ENCODE measurements around the gene MAP2K3. TPM values are rescaled to one million over a fixed set of nuclear protein-coding genes. Genes with fewer than 3 reads are reported as not detected.
A peak's percentile ranks its signal among the peaks of the same experiment; 100 is the strongest.

The MAP2K3 gene
- polyA plus RNA-seq, 4 donors: 48.5 to 98.2 (median 73.7) TPM

- H3K27me3 ChIP-seq (ENCODE audit: control insufficient read depth in 3 of 3, insufficient read depth in 3 of 3, low read length in 3 of 3): no peaks in the 10 kb centered on the region
- DNase-seq (no peak), FAIRE-seq (no peak)
- peaks cover 0 to 9% of the 10 kb centered on the region in 2 donors for H3K9me3 ChIP-seq (ENCODE audit: control insufficient read depth in 2 of 2, insufficient read depth in 1 of 2, low read depth in 1 of 2, low read length in 1 of 2)
- peak overlapping the region in 2 of 3 donors; percentile 33 to 51 for H3K4me3 ChIP-seq (ENCODE audit: low read depth in 1 of 3, low read length in 3 of 3)
- 27 to 45% (median 30%) methylated on average over 6 of the region's 6 CpGs for WGBS, 3 donors
- H3K36me3 ChIP-seq (ENCODE audit: control insufficient read depth in 3 of 3, insufficient read depth in 2 of 3, low read depth in 1 of 3, low read length in 3 of 3): peaks cover 0 to 43% (median 3%) of the 10 kb centered on the region in 3 donors
- H3K4me1 ChIP-seq (ENCODE audit: control insufficient read depth in 3 of 3, insufficient read depth in 2 of 3, low read depth in 1 of 3, low read length in 2 of 3): peaks cover 9 to 35% (median 15%) of the 10 kb centered on the region in 3 donors
- peak overlapping the region; percentile 75 to 96 (median 92) for H3K27ac ChIP-seq (ENCODE audit: low read depth in 1 of 3, low read length in 2 of 3)
Observed at GRCh38 chr17:21288571-21289017, 4.1 kb downstream of the MAP2K3 start.

GRCh38 chr17:21289175-21289901 is 4.8 kb downstream of the MAP2K3 start:
- DNase-seq (no peak), FAIRE-seq (no peak)
- H3K9me3 ChIP-seq (ENCODE audit: control insufficient read depth in 2 of 2, insufficient read depth in 1 of 2, low read depth in 1 of 2, low read length in 1 of 2): peaks cover 0 to 9% of the 10 kb centered on the region in 2 donors
- 49 to 79% (median 66%) methylated on average over 5 to 11 of the region's 11 CpGs for WGBS, 3 donors
- peaks cover 0 to 51% (median 3%) of the 10 kb centered on the region in 3 donors for H3K36me3 ChIP-seq (ENCODE audit: control insufficient read depth in 3 of 3, insufficient read depth in 2 of 3, low read depth in 1 of 3, low read length in 3 of 3)
- no peaks in the 10 kb centered on the region for H3K27me3 ChIP-seq (ENCODE audit: control insufficient read depth in 3 of 3, insufficient read depth in 3 of 3, low read length in 3 of 3)
- H3K27ac ChIP-seq (ENCODE audit: low read depth in 1 of 3, low read length in 2 of 3): peak overlapping the region in 2 of 3 donors; percentile 75 to 92
- H3K4me3 ChIP-seq (ENCODE audit: low read depth in 1 of 3, low read length in 3 of 3): no peak overlapping the region
- H3K4me1 ChIP-seq (ENCODE audit: control insufficient read depth in 3 of 3, insufficient read depth in 2 of 3, low read depth in 1 of 3, low read length in 2 of 3): peaks cover 9 to 34% (median 15%) of the 10 kb centered on the region in 3 donors

- no peak for DNase-seq
- H3K27ac ChIP-seq (ENCODE audit: low read depth in 1 of 3, low read length in 2 of 3): no peak overlapping the region
- WGBS, 3 donors: 41 to 71% (median 58%) methylated on average over 18 of the region's 18 CpGs
- H3K4me3 ChIP-seq (ENCODE audit: low read depth in 1 of 3, low read length in 3 of 3): no peak overlapping the region
- H3K36me3 ChIP-seq (ENCODE audit: control insufficient read depth in 3 of 3, insufficient read depth in 2 of 3, low read depth in 1 of 3, low read length in 3 of 3): peaks cover 0 to 55% (median 3%) of the 10 kb centered on the region in 3 donors
- no peak for FAIRE-seq
- no peaks in the 10 kb centered on the region for H3K27me3 ChIP-seq (ENCODE audit: control insufficient read depth in 3 of 3, insufficient read depth in 3 of 3, low read length in 3 of 3)
- peaks cover 9 to 34% (median 15%) of the 10 kb centered on the region in 3 donors for H3K4me1 ChIP-seq (ENCODE audit: control insufficient read depth in 3 of 3, insufficient read depth in 2 of 3, low read depth in 1 of 3, low read length in 2 of 3)
- peaks cover 0 to 14% of the 10 kb centered on the region in 2 donors for H3K9me3 ChIP-seq (ENCODE audit: control insufficient read depth in 2 of 2, insufficient read depth in 1 of 2, low read depth in 1 of 2, low read length in 1 of 2)
Observed at GRCh38 chr17:21289902-21290571, 5.5 kb downstream of the MAP2K3 start.

- DNase-seq (no peak), FAIRE-seq (no peak)
- Histone ChIP-seq H3K36me3 (ENCODE audit: control insufficient read depth in 3 of 3, insufficient read depth in 2 of 3, low read depth in 1 of 3, low read length in 3 of 3) (peaks cover 0 to 59% (median 3%) of the 10 kb centered on the region in 3 donors), H3K27ac (ENCODE audit: low read depth in 1 of 3, low read length in 2 of 3) (no peak overlapping the region), H3K9me3 (ENCODE audit: control insufficient read depth in 2 of 2, insufficient read depth in 1 of 2, low read depth in 1 of 2, low read length in 1 of 2) (peaks cover 0 to 20% of the 10 kb centered on the region in 2 donors), H3K4me1 (ENCODE audit: control insufficient read depth in 3 of 3, insufficient read depth in 2 of 3, low read depth in 1 of 3, low read length in 2 of 3) (peaks cover 9 to 30% (median 15%) of the 10 kb centered on the region in 3 donors), H3K27me3 (ENCODE audit: control insufficient read depth in 3 of 3, insufficient read depth in 3 of 3, low read length in 3 of 3) (no peaks in the 10 kb centered on the region), H3K4me3 (ENCODE audit: low read depth in 1 of 3, low read length in 3 of 3) (no peak overlapping the region)
- WGBS, 3 donors: 40 to 67% (median 53%) methylated on average over 10 of the region's 10 CpGs
Observed at GRCh38 chr17:21291357-21291756, 6.8 kb downstream of the MAP2K3 start.

GRCh38 chr17:21291862-21292261 is 7.4 kb downstream of the MAP2K3 start:
- no peak for FAIRE-seq
- WGBS, 3 donors: 64 to 69% (median 67%) methylated on average over 12 of the region's 12 CpGs
- Histone ChIP-seq H3K27ac (ENCODE audit: low read depth in 1 of 3, low read length in 2 of 3) (no peak overlapping the region), H3K36me3 (ENCODE audit: control insufficient read depth in 3 of 3, insufficient read depth in 2 of 3, low read depth in 1 of 3, low read length in 3 of 3) (peaks cover 0 to 63% (median 3%) of the 10 kb centered on the region in 3 donors), H3K4me3 (ENCODE audit: low read depth in 1 of 3, low read length in 3 of 3) (no peak overlapping the region), H3K27me3 (ENCODE audit: control insufficient read depth in 3 of 3, insufficient read depth in 3 of 3, low read length in 3 of 3) (no peaks in the 10 kb centered on the region), H3K4me1 (ENCODE audit: control insufficient read depth in 3 of 3, insufficient read depth in 2 of 3, low read depth in 1 of 3, low read length in 2 of 3) (peaks cover 8 to 25% (median 15%) of the 10 kb centered on the region in 3 donors), H3K9me3 (ENCODE audit: control insufficient read depth in 2 of 2, insufficient read depth in 1 of 2, low read depth in 1 of 2, low read length in 1 of 2) (peaks cover 0 to 25% of the 10 kb centered on the region in 2 donors)
- DNase-seq: no peak

GRCh38 chr17:21292867-21293830 is 8.6 kb downstream of the MAP2K3 start:
- H3K36me3 ChIP-seq (ENCODE audit: control insufficient read depth in 3 of 3, insufficient read depth in 2 of 3, low read depth in 1 of 3, low read length in 3 of 3): peaks cover 0 to 68% (median 3%) of the 10 kb centered on the region in 3 donors
- H3K9me3 ChIP-seq (ENCODE audit: control insufficient read depth in 2 of 2, insufficient read depth in 1 of 2, low read depth in 1 of 2, low read length in 1 of 2): peaks cover 0 to 33% of the 10 kb centered on the region in 2 donors
- no peak overlapping the region for H3K27ac ChIP-seq (ENCODE audit: low read depth in 1 of 3, low read length in 2 of 3)
- FAIRE-seq (no peak), DNase-seq (no peak)
- no peak overlapping the region for H3K4me3 ChIP-seq (ENCODE audit: low read depth in 1 of 3, low read length in 3 of 3)
- WGBS, 3 donors: 76 to 80% (median 76%) methylated on average over 20 of the region's 20 CpGs
- peaks cover 0 to 14% (median 12%) of the 10 kb centered on the region in 3 donors for H3K4me1 ChIP-seq (ENCODE audit: control insufficient read depth in 3 of 3, insufficient read depth in 2 of 3, low read depth in 1 of 3, low read length in 2 of 3)
- no peaks in the 10 kb centered on the region for H3K27me3 ChIP-seq (ENCODE audit: control insufficient read depth in 3 of 3, insufficient read depth in 3 of 3, low read length in 3 of 3)

GRCh38 chr17:21293831-21294210 is 9.3 kb downstream of the MAP2K3 start:
- FAIRE-seq: no peak
- H3K4me1 ChIP-seq (ENCODE audit: control insufficient read depth in 3 of 3, insufficient read depth in 2 of 3, low read depth in 1 of 3, low read length in 2 of 3): peaks cover 0 to 8% (median 7%) of the 10 kb centered on the region in 3 donors
- H3K9me3 ChIP-seq (ENCODE audit: control insufficient read depth in 2 of 2, insufficient read depth in 1 of 2, low read depth in 1 of 2, low read length in 1 of 2): peaks cover 0 to 36% of the 10 kb centered on the region in 2 donors
- no peak overlapping the region for H3K4me3 ChIP-seq (ENCODE audit: low read depth in 1 of 3, low read length in 3 of 3)
- 62 to 65% (median 65%) methylated on average over 10 of the region's 10 CpGs for WGBS, 3 donors
- H3K27ac ChIP-seq (ENCODE audit: low read depth in 1 of 3, low read length in 2 of 3): no peak overlapping the region
- H3K27me3 ChIP-seq (ENCODE audit: control insufficient read depth in 3 of 3, insufficient read depth in 3 of 3, low read length in 3 of 3): no peaks in the 10 kb centered on the region
- H3K36me3 ChIP-seq (ENCODE audit: control insufficient read depth in 3 of 3, insufficient read depth in 2 of 3, low read depth in 1 of 3, low read length in 3 of 3): peaks cover 0 to 69% (median 3%) of the 10 kb centered on the region in 3 donors
- DNase-seq: peak in 1 of 2 donors; percentile 2

Measured in small intestine (tissue), 7 donors.